GM23338 (cell line): Measurements from ENCODE around the gene LPIN1. TPM values are rescaled to one million over a fixed set of nuclear protein-coding genes. Genes with fewer than 3 reads are reported as not detected.

Experiments
- ATAC-seq: fragments of 200-7000 bp; cut with Tn5 transposase; 3 replicates; pipeline ENCODE4 v1.9.1; 2020
- DNase-seq: peaks from one replicate; pipeline ENCODE4 v3.0.0-alpha.2; 2015; ENCODE audit warnings: low spot score
- H2AFZ ChIP-seq: fragments of 200-600 bp; sonication (generic); 2 replicates; pipeline ENCODE4 v1.8.0; 2016; ENCODE audit warnings: antibody characterized with exemption, mild to moderate bottlenecking, moderate library complexity
- H3F3A ChIP-seq: fragments of 200-600 bp; sonication (generic); replicated peaks from 2 replicates; pipeline ENCODE4 v1.8.0; 2017; ENCODE audit warnings: antibody characterized with exemption, mixed run types, low read depth
- H3K27ac ChIP-seq: fragments of 200-600 bp; sonication (generic); 2 replicates; pipeline ENCODE4 v1.6.1; 2016; ENCODE audit warnings: low read depth
- H3K27me3 ChIP-seq: fragments of 200-600 bp; sonication (generic); 2 replicates; pipeline ENCODE4 v1.8.0; 2016; ENCODE audit warnings: mild to moderate bottlenecking, mixed run types, moderate library complexity; ENCODE audit not compliant: insufficient read depth
- H3K36me3 ChIP-seq: fragments of 200-600 bp; sonication (generic); 2 replicates; pipeline ENCODE4 v1.8.0; 2016; ENCODE audit warnings: mild to moderate bottlenecking; ENCODE audit not compliant: insufficient read depth
- H3K4me1 ChIP-seq: fragments of 200-600 bp; sonication (generic); 2 replicates; pipeline ENCODE4 v1.8.0; 2016; ENCODE audit warnings: mild to moderate bottlenecking, moderate library complexity; ENCODE audit not compliant: insufficient read depth
- H3K4me2 ChIP-seq: fragments of 200-600 bp; sonication (generic); 2 replicates; pipeline ENCODE4 v1.7.1; 2017; ENCODE audit warnings: mixed run types
- H3K4me3 ChIP-seq: fragments of 200-600 bp; sonication (generic); 2 replicates; pipeline ENCODE4 v1.6.1; 2016; ENCODE audit warnings: mixed run types
- H3K79me2 ChIP-seq: fragments of 200-600 bp; sonication (generic); replicated peaks from 2 replicates; pipeline ENCODE4 v1.8.0; 2017; ENCODE audit warnings: mild to moderate bottlenecking; ENCODE audit not compliant: insufficient read depth
- H3K9me2 ChIP-seq: fragments of 200-600 bp; sonication (generic); 2 replicates; pipeline ENCODE4 v1.8.0; 2017; ENCODE audit not compliant: insufficient read depth
- H4K20me1 ChIP-seq: fragments of 200-600 bp; sonication (generic); replicated peaks from 2 replicates; pipeline ENCODE4 v1.8.0; 2017; ENCODE audit warnings: mild to moderate bottlenecking; ENCODE audit not compliant: insufficient read depth
- H3K27ac Mint-ChIP-seq: 2 replicates; pipeline ENCODE4 v1.8.0; 2020; ENCODE audit warnings: inconsistent platforms, mild to moderate bottlenecking, moderate library complexity, mixed read lengths
- H3K27me3 Mint-ChIP-seq: 3 replicates; pipeline ENCODE4 v1.8.0; 2022; ENCODE audit warnings: low read depth, mild to moderate bottlenecking, moderate library complexity, mixed read lengths, inconsistent platforms; ENCODE audit not compliant: insufficient read depth, poor library complexity
- H3K36me3 Mint-ChIP-seq: 3 replicates; pipeline ENCODE4 v1.8.0; 2021; ENCODE audit warnings: low read depth, mild to moderate bottlenecking, inconsistent platforms, moderate library complexity, mixed read lengths
- H3K4me1 Mint-ChIP-seq: 3 replicates; pipeline ENCODE4 v1.8.0; 2020; ENCODE audit warnings: mild to moderate bottlenecking, inconsistent platforms, mixed read lengths
- H3K4me3 Mint-ChIP-seq: 3 replicates; pipeline ENCODE4 v1.8.0; 2021; ENCODE audit warnings: moderate library complexity, mild to moderate bottlenecking, inconsistent platforms, mixed read lengths
- H3K9me3 Mint-ChIP-seq: 3 replicates; pipeline ENCODE4 v1.8.0; 2020; ENCODE audit warnings: moderate library complexity, mild to moderate bottlenecking, inconsistent platforms, mixed read lengths
- CREB1 ChIP-seq: fragments of 250-450 bp; sonication (Bioruptor Pico); IDR thresholded peaks from 2 replicates; pipeline ENCODE4 v1.5.0; 2020; ENCODE audit warnings: low read depth, mild to moderate bottlenecking, moderate library complexity
- CTCF ChIP-seq, 2 experiments: fragments of 200-600 bp in 1 of 2; sonication (generic) in 1 of 2; conservative IDR thresholded peaks; 2 replicates each; pipeline versions ENCODE4 v1.5.1 to v1.6.1; 2016 to 2017; ENCODE audit warnings: antibody characterized with exemption in 2 of 2, low read depth in 2 of 2, mild to moderate bottlenecking in 2 of 2, moderate library complexity in 1 of 2
- EZH2 ChIP-seq: fragments of 200-600 bp; sonication (generic); IDR thresholded peaks from one replicate; pipeline ENCODE4 v1.8.0; 2017; ENCODE audit warnings: antibody characterized with exemption, mild to moderate bottlenecking, low read depth; ENCODE audit not compliant: unreplicated experiment
- EZH2phosphoT487 ChIP-seq: fragments of 200-600 bp; sonication (generic); IDR thresholded peaks from one replicate; pipeline ENCODE4 v1.8.1; 2018; ENCODE audit warnings: antibody characterized with exemption; ENCODE audit not compliant: unreplicated experiment
- NANOG ChIP-seq: IDR thresholded peaks from 2 replicates; pipeline ENCODE4 v1.6.1; 2016; ENCODE audit warnings: antibody characterized with exemption, borderline replicate concordance
- POLR2AphosphoS5 ChIP-seq: IDR thresholded peaks from 2 replicates; pipeline ENCODE4 v1.6.1; 2016; ENCODE audit warnings: antibody characterized with exemption, low read depth
- STAT1 ChIP-seq: IDR thresholded peaks from one replicate; pipeline ENCODE4 v1.6.1; 2016; ENCODE audit warnings: antibody characterized with exemption; ENCODE audit not compliant: unreplicated experiment
- ZNF114 ChIP-seq: fragments of 250-450 bp; sonication (Bioruptor Pico); IDR thresholded peaks from 2 replicates; pipeline ENCODE4 v1.5.0; 2020; ENCODE audit warnings: mild to moderate bottlenecking, moderate library complexity
- ZNF462 ChIP-seq: fragments of 250-450 bp; sonication (Bioruptor Pico); IDR thresholded peaks from 2 replicates; pipeline ENCODE4 v1.5.0; 2020; ENCODE audit warnings: mild to moderate bottlenecking, moderate library complexity
- polyA plus RNA-seq: library from polyadenylated mRNA; unstranded; fragments of >200 nt; fragmentation: Nextera tagmentation; extraction: Ambion mirVana; gene quantifications from 2 replicates; pipeline ENCODE4 v1.2.1, GENCODE V29; 2016
- total RNA-seq: library from RNA; depleted of rRNA; stranded (reverse); fragments of >200 nt; shearing (Covaris generic); gene quantifications from 2 replicates; pipeline ENCODE4 v1.2.3, GENCODE V29; 2014

The LPIN1 gene
- total and polyA plus RNA-seq, 2 experiments from 2014 or later = 4.4 to 9.5 TPM

GRCh38 chr2:11774600-11774999 lies 28.2 kb downstream of the LPIN1 start:
- Histone ChIP-seq H3K27me3 (no peaks in the 10 kb centered on the region), H3K36me3 (no peaks in the 10 kb centered on the region; the same call in 1 of the 2 replicates), H3F3A (no peaks in the 10 kb centered on the region), H3K9me2 (0 out of 2 replicates have a peak, but pooled peaks cover 4% of the 10 kb centered on the region), H4K20me1 (no peaks in the 10 kb centered on the region), H3K27ac (no peak overlapping the region), H3K4me2 (no peak overlapping the region), H2AFZ (no peak overlapping the region), H3K79me2 (no peaks in the 10 kb centered on the region), H3K4me3 (no peak overlapping the region), H3K4me1 (peaks cover 10% of the 10 kb centered on the region; the same call in 1 of the 2 replicates)
- H3K27ac Mint-ChIP-seq = no peak overlapping the region
- no peaks in the 10 kb centered on the region for H3K9me3 Mint-ChIP-seq
- no peak overlapping the region for H3K4me3 Mint-ChIP-seq
- H3K36me3 Mint-ChIP-seq = peaks cover 18% of the 10 kb centered on the region
- H3K4me1 Mint-ChIP-seq = peaks cover 6% of the 10 kb centered on the region; the same call in 1 of the 3 replicates
- DNase-seq = no peak
- ATAC-seq = no peak
- peaks cover 2% of the 10 kb centered on the region for H3K27me3 Mint-ChIP-seq
- no peak for TF ChIP-seq CREB1 (CRISPR knock-in tag)
- TF ChIP-seq ZNF462 (CRISPR knock-in tag) = no peak
- no peak for TF ChIP-seq EZH2
- no peak for TF ChIP-seq EZH2phosphoT487
- no peak for TF ChIP-seq NANOG
- no peak for TF ChIP-seq CTCF (conservative IDR thresholded peaks at IDR 0.05; ENCODE audit: low read depth in 2 of 2)
- no peak for TF ChIP-seq STAT1
- no peak for TF ChIP-seq POLR2AphosphoS5
- no peak for TF ChIP-seq ZNF114 (CRISPR knock-in tag)
